ENCODE results near the gene CDV3.

The CDV3 gene

DNA sequence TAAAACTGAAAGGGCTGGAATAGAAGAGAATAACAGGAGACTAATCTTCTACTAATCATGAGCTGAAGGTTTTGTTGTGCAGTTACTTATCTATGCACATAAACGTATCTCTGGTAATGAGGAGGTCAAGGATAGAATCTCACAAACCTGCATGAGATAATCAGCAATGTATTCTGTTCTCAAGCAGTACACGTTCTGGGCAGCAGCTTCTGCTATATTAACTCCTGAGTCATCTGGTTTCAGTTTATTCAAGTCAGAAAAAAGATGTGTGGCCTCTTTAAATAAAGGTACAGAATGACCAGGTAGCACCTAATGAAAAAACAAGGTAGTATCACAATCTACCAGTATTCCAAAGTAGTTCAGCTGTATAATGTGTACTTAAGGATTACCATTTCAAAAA, 34.9 kb downstream of the CDV3 start:
- no peak for DNase-seq

DNA sequence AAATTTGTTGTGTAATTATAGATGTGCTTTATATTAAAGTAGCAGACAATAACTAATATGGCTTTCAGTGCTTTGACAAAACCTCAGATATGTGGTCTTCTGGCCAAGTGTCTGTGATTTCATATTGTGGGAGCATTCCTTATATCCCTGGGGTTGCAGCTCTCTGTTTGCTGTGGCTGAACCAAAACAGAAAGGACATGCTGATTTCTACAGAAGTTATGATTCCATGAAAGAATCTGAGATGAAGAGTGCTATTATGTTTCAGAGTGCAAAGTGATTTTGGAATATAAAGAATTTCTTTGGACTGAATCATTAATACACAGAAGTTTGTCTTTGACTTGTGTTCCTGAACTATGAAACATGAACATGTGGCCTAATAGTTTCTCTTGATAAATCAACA, 36.5 kb downstream of the CDV3 start:
- no peak for DNase-seq

DNA sequence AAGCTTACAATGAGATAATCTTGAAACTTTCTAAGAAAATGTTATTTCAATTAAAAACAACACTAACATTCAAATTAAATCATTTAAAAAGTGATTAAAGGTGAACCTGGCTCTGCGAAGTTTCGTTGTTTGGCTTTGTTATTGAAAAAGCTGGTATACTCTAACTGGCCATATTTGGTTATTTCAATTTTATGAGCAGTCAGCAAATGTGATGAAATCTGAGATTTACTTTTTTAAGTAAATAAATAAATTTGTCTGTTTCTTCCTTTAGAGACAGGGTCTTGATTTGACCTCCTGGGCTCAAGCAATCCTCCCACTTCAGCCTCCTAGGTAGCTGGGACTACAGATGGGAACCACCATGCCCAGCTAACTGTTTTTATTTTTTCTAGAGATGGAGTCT, 38.0 kb downstream of the CDV3 start:
- no peak for DNase-seq

GRCh38 chr3:133620066-133620784, 46.7 kb downstream of the CDV3 start:
- DNase-seq: no peak

DNA sequence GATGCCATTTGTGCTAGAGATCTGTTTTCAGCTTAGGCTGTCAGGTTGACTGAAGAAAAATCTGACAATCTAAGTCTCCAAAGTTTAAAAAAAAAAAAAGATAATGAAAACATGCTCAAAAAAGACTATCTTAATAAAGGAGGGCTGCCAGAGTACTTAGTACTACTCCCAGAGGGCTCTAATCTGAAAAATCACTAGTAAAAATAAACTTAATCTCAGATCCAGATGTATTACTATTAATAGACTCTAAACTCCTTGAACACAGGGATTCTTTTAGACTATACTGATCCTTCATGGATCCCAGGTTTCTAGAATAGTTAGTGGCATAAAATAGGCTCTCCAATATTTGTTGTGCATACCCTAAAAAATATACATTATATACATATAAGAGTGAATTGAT, 54.3 kb downstream of the CDV3 start:
- DNase-seq: no peak

- DNase-seq: no peak
Observed at GRCh38 chr3:133629146-133629545, 55.7 kb downstream of the CDV3 start.

- no peak for DNase-seq
Observed at GRCh38 chr3:133633439-133633838, 60.0 kb downstream of the CDV3 start.
